Nephron progenitor cell (in vitro differentiated cells): ENCODE data around the gene GPRIN1.
A peak's percentile ranks its signal among the peaks of the same experiment; 100 is the strongest.
"Not testable (repeated sequence)": the region's sequence is repeated elsewhere in the genome, so short reads cannot be mapped to it uniquely, and the experiment has no call there.

Experiments used
- DNase-seq: peaks from one replicate; pipeline ENCODE4 v3.0.0; 2021
- H3K27ac Mint-ChIP-seq: 2 replicates; pipeline ENCODE4 v1.8.0; 2021; ENCODE audit warnings: mild to moderate bottlenecking, moderate library complexity, mixed read lengths
- H3K27me3 Mint-ChIP-seq: 2 replicates; pipeline ENCODE4 v1.8.0; 2021; ENCODE audit warnings: mild to moderate bottlenecking, low read depth, mixed read lengths; ENCODE audit not compliant: poor library complexity
- H3K36me3 Mint-ChIP-seq: 2 replicates; pipeline ENCODE4 v1.8.0; 2021; ENCODE audit warnings: low read depth, mixed read lengths
- H3K4me1 Mint-ChIP-seq: 2 replicates; pipeline ENCODE4 v1.8.0; 2021; ENCODE audit warnings: mixed read lengths
- H3K4me3 Mint-ChIP-seq: 2 replicates; pipeline ENCODE4 v1.8.0; 2021; ENCODE audit warnings: mild to moderate bottlenecking, moderate library complexity, mixed read lengths
- H3K9me3 Mint-ChIP-seq: 2 replicates; pipeline ENCODE4 v1.8.0; 2021; ENCODE audit warnings: mild to moderate bottlenecking, moderate library complexity, mixed read lengths
- TF ChIP-seq, protein P1 (sequence below): fragments of 200-600 bp; sonication (generic); IDR thresholded peaks from 2 replicates; pipeline ENCODE4 v1.5.0; 2021; ENCODE audit warnings: antibody characterized with exemption

The GPRIN1 gene

DNA sequence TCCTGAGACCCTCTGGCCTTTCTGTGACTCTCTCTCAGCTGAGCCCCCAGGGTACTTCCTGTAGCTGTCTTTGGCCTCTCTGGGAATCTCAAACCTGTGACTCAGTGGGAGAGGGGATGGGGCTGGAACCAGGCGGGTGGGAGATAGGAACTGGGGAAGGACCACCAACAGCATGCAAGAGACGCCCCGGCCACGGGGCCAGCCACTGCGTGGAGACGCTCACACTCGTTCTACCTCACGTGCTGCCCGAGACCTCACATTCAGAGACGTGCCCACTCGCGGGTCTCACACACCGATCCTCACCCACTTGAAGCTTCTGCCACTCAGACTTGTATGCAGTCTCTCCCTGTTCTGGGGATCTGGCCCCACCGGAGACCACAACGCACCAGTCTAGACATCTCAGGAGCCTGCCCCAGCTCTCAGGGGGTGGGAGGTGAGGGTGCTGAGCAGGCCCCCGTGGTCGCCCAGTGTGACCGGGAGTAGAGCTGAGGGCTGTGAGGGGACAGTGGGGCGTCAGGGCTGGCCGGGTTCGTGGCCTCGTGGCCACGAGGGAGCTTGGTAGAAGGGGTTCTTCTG lies 13.8 kb downstream of the GPRIN1 start:
- DNase-seq: no peak
- Mint-ChIP-seq H3K27me3 (peaks cover 31% of the 10 kb centered on the region), H3K36me3 (peaks cover 7% of the 10 kb centered on the region), H3K27ac (no peak overlapping the region), H3K4me3 (peak overlapping the region; percentile 62), H3K9me3 (no peaks in the 10 kb centered on the region), H3K4me1 (no peaks in the 10 kb centered on the region)
- TF ChIP-seq, protein P1, sequence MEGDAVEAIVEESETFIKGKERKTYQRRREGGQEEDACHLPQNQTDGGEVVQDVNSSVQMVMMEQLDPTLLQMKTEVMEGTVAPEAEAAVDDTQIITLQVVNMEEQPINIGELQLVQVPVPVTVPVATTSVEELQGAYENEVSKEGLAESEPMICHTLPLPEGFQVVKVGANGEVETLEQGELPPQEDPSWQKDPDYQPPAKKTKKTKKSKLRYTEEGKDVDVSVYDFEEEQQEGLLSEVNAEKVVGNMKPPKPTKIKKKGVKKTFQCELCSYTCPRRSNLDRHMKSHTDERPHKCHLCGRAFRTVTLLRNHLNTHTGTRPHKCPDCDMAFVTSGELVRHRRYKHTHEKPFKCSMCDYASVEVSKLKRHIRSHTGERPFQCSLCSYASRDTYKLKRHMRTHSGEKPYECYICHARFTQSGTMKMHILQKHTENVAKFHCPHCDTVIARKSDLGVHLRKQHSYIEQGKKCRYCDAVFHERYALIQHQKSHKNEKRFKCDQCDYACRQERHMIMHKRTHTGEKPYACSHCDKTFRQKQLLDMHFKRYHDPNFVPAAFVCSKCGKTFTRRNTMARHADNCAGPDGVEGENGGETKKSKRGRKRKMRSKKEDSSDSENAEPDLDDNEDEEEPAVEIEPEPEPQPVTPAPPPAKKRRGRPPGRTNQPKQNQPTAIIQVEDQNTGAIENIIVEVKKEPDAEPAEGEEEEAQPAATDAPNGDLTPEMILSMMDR: no peak

DNA sequence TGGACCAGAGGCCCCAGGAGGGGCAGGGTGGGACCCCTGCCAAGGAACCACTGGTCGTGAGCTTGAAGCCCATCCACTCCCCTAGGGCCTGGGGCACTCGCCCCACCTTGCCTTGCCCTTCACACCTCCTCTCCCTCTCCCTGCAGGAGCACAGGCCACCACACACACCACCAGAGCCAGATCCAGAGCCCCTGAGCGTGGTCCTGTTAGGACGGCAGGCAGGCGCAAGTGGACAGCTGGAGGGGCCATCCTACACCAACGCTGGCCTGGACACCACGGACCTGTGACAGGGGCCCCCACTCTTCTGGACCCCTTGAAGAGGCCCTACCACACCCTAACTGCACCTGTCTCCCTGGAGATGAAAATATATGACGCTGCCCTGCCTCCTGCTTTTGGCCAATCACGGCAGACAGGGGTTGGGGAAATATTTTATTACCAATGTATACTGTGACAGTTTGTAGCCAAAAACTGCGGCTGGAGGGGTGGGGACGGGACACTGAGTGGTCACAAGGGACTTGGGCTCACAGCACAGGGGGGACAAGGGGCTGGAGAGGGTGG lies 14.5 kb downstream of the GPRIN1 start:
- H3K27ac Mint-ChIP-seq: no peak overlapping the region
- no peaks in the 10 kb centered on the region for H3K9me3 Mint-ChIP-seq
- TF ChIP-seq, protein P1: no peak
- H3K27me3 Mint-ChIP-seq: peaks cover 31% of the 10 kb centered on the region
- peaks cover 7% of the 10 kb centered on the region for H3K36me3 Mint-ChIP-seq
- H3K4me3 Mint-ChIP-seq: no peak overlapping the region
- DNase-seq: no peak
- no peaks in the 10 kb centered on the region for H3K4me1 Mint-ChIP-seq

DNA sequence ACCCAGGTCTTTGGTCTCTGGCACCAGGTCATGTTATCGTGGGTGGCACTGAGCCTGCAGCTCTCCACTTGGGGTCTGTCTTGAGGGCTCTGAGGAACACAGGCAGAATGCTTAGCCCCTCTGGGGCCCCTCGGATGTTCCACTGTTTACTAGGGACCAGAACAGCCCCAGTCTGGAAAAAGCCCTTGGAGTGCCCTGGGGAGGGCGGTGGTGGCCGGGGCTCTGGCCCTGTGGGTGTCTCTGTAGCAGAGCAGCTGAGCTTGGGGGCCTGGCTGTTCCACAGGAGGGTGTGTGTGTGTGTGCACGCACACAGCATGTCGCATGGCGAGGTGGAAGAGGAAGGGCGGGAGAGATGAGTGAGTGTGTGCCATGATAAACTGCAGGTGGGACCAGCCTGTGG lies 15.4 kb downstream of the GPRIN1 start:
- Mint-ChIP-seq H3K27me3 (peaks cover 31% of the 10 kb centered on the region), H3K4me1 (no peaks in the 10 kb centered on the region), H3K36me3 (peaks cover 7% of the 10 kb centered on the region), H3K4me3 (no peak overlapping the region), H3K9me3 (no peaks in the 10 kb centered on the region), H3K27ac (no peak overlapping the region)
- TF ChIP-seq, protein P1: no peak
- no peak for DNase-seq

DNA sequence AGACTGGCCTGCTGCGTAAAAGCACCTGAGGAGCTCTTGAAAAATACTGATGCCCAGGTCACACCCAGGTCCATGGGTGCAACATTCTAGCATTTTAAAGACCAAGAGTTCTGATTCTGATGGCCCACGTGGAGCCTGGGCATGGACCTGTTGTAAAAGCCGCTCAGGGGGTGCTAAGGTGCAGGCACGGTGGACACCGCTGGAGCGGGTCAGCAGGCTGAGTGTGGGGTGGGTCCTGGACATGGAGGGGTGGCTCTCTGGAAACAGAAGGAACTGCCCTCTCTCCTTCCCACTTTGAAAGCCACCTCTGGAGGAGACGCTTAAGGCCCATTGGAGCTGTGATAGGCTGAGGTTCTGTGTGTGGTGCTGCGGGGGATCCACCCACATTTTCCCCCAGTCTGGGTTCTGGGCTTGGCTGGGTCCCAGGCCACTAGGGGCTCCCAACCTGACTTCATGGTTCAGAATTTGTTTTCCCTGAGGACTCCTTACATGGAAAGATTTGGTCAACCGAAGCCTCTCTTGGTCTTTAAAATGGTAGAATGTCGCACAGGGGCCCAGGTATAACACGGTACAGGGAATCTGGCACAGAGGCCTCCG lies 16.6 kb downstream of the GPRIN1 start:
- H3K9me3 Mint-ChIP-seq: no peaks in the 10 kb centered on the region
- H3K4me1 Mint-ChIP-seq: no peaks in the 10 kb centered on the region
- H3K36me3 Mint-ChIP-seq: no peaks in the 10 kb centered on the region
- H3K27me3 Mint-ChIP-seq: peaks cover 25% of the 10 kb centered on the region
- TF ChIP-seq, protein P1: no peak
- H3K4me3 Mint-ChIP-seq: no peak overlapping the region
- H3K27ac Mint-ChIP-seq: no peak overlapping the region
- DNase-seq: no peak

DNA sequence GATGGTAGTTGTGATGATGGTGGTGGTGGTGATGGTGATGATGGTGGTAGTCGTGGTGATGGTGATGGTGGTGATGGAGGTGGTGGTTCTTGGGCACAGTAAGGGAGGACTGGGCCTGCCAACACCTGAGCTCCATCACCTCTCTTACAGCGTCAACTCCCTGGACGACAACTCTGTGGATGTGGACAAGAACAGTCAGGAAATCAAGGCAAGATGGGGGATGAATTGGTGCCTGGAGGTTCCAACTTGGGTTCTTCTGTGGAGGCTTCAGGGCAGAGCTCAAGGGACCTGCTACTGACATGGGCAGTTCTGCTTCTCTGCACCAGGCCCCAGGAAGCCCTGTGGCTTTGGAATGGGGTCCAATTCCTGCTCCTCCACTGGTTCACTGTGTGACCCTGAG lies 17.4 kb downstream of the GPRIN1 start:
- Mint-ChIP-seq H3K9me3 (no peaks in the 10 kb centered on the region), H3K4me1 (no peaks in the 10 kb centered on the region), H3K27me3 (peaks cover 21% of the 10 kb centered on the region), H3K36me3 (no peaks in the 10 kb centered on the region), H3K27ac (no peak overlapping the region), H3K4me3 (no peak overlapping the region)
- TF ChIP-seq, protein P1: no peak
- no peak for DNase-seq

DNA sequence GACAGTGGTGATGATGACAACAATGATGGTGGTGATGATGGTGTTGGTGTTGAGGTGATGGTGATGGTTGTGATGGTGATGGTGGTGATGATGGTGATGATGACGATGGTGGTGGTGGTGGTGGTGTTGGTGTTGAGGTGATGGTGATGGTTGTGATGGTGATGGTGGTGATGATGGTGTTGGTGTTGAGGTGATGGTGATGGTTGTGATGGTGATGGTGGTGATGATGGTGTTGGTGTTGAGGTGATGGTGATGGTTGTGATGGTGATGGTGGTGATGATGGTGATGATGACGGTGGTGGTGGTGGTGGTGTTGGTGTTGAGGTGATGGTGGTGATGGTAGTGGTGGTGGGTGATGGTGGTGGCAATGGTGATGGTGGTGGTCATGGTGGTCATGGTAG lies 18.3 kb downstream of the GPRIN1 start:
- not testable (repeated sequence) for DNase-seq, H3K27ac Mint-ChIP-seq, H3K4me1 Mint-ChIP-seq, H3K9me3 Mint-ChIP-seq, H3K4me3 Mint-ChIP-seq, H3K36me3 Mint-ChIP-seq
- H3K27me3 Mint-ChIP-seq: peaks cover 21% of the 10 kb centered on the region
